Neural progenitor cell (in vitro differentiated cells): Measurements from ENCODE around the gene EXOC3L2.

Experiments used
- EZH2 ChIP-seq: fragments of 200-600 bp; sonication (generic); IDR thresholded peaks from 2 replicates; pipeline ENCODE4 v1.6.1; 2017; ENCODE audit warnings: antibody characterized with exemption, mild to moderate bottlenecking, moderate library complexity
- TF ChIP-seq, protein P1 (sequence below): fragments of 200-600 bp; sonication (generic); IDR thresholded peaks from 2 replicates; pipeline ENCODE4 v1.5.1; 2017; ENCODE audit warnings: antibody characterized with exemption, mild to moderate bottlenecking

DNA sequence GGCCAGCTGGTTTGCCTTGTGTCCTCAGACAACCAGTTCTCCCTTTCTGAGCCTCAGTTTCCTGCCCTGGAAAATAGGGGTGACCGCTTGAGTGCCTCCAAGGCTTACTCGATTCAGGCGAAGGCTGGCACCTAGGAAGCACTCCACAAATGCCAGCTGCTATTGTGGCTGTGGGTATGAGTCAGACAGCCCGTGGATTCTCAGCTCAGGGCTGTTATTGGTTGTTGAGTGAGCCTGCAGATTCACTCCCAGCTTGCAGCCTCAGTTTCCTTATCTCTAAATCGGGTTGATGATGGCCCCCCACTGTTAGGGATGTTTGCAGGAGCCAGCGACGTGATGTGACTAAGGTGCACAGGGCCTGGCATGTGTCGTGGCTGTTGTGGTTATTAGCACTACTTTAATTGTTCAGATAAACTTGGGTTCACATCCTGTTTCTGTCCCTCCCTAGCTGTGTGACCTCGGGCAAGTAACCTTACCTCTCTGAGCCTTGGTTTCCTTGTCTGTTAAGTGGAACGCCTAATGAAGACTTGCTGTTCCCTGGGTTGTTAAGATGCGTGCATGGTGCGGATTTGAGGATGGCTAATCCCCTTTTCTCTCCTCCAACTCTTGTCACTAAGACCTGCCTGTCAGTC, 8.3 kb upstream of the EXOC3L2 start:
- TF ChIP-seq EZH2 = no peak
- TF ChIP-seq, protein P1, sequence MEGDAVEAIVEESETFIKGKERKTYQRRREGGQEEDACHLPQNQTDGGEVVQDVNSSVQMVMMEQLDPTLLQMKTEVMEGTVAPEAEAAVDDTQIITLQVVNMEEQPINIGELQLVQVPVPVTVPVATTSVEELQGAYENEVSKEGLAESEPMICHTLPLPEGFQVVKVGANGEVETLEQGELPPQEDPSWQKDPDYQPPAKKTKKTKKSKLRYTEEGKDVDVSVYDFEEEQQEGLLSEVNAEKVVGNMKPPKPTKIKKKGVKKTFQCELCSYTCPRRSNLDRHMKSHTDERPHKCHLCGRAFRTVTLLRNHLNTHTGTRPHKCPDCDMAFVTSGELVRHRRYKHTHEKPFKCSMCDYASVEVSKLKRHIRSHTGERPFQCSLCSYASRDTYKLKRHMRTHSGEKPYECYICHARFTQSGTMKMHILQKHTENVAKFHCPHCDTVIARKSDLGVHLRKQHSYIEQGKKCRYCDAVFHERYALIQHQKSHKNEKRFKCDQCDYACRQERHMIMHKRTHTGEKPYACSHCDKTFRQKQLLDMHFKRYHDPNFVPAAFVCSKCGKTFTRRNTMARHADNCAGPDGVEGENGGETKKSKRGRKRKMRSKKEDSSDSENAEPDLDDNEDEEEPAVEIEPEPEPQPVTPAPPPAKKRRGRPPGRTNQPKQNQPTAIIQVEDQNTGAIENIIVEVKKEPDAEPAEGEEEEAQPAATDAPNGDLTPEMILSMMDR = no peak
